ENCODE results near the gene KRAS. TPM values are rescaled to one million over a fixed set of nuclear protein-coding genes. Genes with fewer than 3 reads are reported as not detected.

KRAS gene
- total and polyA plus RNA-seq, 2 of the 13 experiments (the other 11 are each of a cell fraction or from before 2014, with no cell fraction given) = 6.5 to 9.8 TPM

- TF ChIP-seq ATF5 (CRISPR knock-in tag; IDR thresholded peaks at IDR 0.05; ENCODE audit: low read depth) (0 out of 2 replicates have a peak, but pooled peaks have one; percentile 21), TBP (CRISPR knock-in tag; IDR thresholded peaks at IDR 0.05) (no peak), RBAK (CRISPR knock-in tag; IDR thresholded peaks at IDR 0.05) (no peak), ZNF749 (CRISPR knock-in tag; IDR thresholded peaks at IDR 0.05; ENCODE audit: borderline replicate concordance) (0 out of 2 replicates have a peak, but pooled peaks have one; percentile 50), TFDP1 (CRISPR knock-in tag; IDR thresholded peaks at IDR 0.05; ENCODE audit: borderline replicate concordance) (peak; percentile 58; the same call in 1 of the 2 replicates), ZFY (CRISPR knock-in tag; IDR thresholded peaks at IDR 0.05) (peak; percentile 66), ZNF263 (CRISPR knock-in tag; IDR thresholded peaks at IDR 0.05) (0 out of 2 replicates have a peak, but pooled peaks have one; percentile 41), ZNF430 (CRISPR knock-in tag; IDR thresholded peaks at IDR 0.05) (no peak), ZNF629 (CRISPR knock-in tag; conservative IDR thresholded peaks at IDR 0.05) (peak; percentile 28; the same call in 1 of the 2 replicates), ZNF577 (CRISPR knock-in tag; IDR thresholded peaks at IDR 0.05; ENCODE audit: borderline replicate concordance, low read depth) (no peak), ZMYM3 (CRISPR knock-in tag; IDR thresholded peaks at IDR 0.05) (peak; percentile 19; the same call in 1 of the 2 replicates), ZNF570 (CRISPR knock-in tag; IDR thresholded peaks at IDR 0.05; ENCODE audit: borderline replicate concordance) (no peak), ZNF607 (CRISPR knock-in tag; IDR thresholded peaks at IDR 0.05; ENCODE audit: borderline replicate concordance) (no peak; the same call in 1 of the 2 replicates), BATF2 (CRISPR knock-in tag; IDR thresholded peaks at IDR 0.05) (no peak), RNF2 (conservative IDR thresholded peaks at IDR 0.05; ENCODE audit: low read depth) (no peak), ZNF747 (CRISPR knock-in tag; IDR thresholded peaks at IDR 0.05; ENCODE audit: borderline replicate concordance) (no peak; the same call in 1 of the 2 replicates), ZFP91 (CRISPR knock-in tag; IDR thresholded peaks at IDR 0.05; ENCODE audit: borderline replicate concordance) (peak; percentile 57; the same call in 1 of the 2 replicates), TBX2 (CRISPR knock-in tag; IDR thresholded peaks at IDR 0.05; ENCODE audit: borderline replicate concordance) (no peak), SNAPC2 (CRISPR knock-in tag; IDR thresholded peaks at IDR 0.05) (no peak), MYC (CRISPR knock-in tag; IDR thresholded peaks at IDR 0.05; ENCODE audit: borderline replicate concordance) (peak; percentile 48; the same call in 1 of the 2 replicates), ZNF547 (CRISPR knock-in tag; IDR thresholded peaks at IDR 0.05) (no peak), ZNF205 (CRISPR knock-in tag; IDR thresholded peaks at IDR 0.05) (no peak), HDAC1 (CRISPR knock-in tag; IDR thresholded peaks at IDR 0.05) (peak; percentile 60)
These were observed at the start of gene KRAS (continued) for GRCh38 chr12:25250744-25251730.
